Thyroid gland (tissue), 4 donors: ENCODE measurements around the gene STRIP1. TPM values are rescaled to one million over a fixed set of nuclear protein-coding genes. Genes with fewer than 3 reads are reported as not detected.

Experiments used
- DNase-seq, 2 donors: peaks; one replicate each; pipeline ENCODE4 v3.0.0-alpha.2; 2019
- H3K27ac ChIP-seq, 3 donors: fragments of 200-600 bp; sonication (generic); 1 replicate in 2 of 3; 2 replicates in 1 of 3; pipeline ENCODE4 v1.5.1; 2016 to 2019; ENCODE audit warnings: mild to moderate bottlenecking in 1 of 3, moderate library complexity in 1 of 3
- H3K27me3 ChIP-seq: fragments of 200-600 bp; sonication (generic); one replicate; pipeline ENCODE4 v1.5.1; 2019
- H3K36me3 ChIP-seq, 2 donors: fragments of 200-600 bp; sonication (generic); one replicate each; pipeline ENCODE4 v1.5.1; 2016 to 2019
- H3K4me1 ChIP-seq, 2 donors: fragments of 200-600 bp; sonication (generic); one replicate each; pipeline ENCODE4 v1.5.1; 2017 to 2019
- H3K4me3 ChIP-seq, 3 donors: fragments of 200-600 bp; sonication (generic); replicated peaks in 1 of 3; 1 replicate in 2 of 3; 2 replicates in 1 of 3; pipeline ENCODE4 v1.5.1; 2016; ENCODE audit warnings: mild to moderate bottlenecking in 1 of 3
- H3K9me3 ChIP-seq: fragments of 200-600 bp; sonication (generic); one replicate; pipeline ENCODE4 v1.5.1; 2017
- CTCF ChIP-seq, 6 experiments: fragments of 200-600 bp in 3 of 6; fragments of 450-650 bp in 3 of 6; sonication (generic) in 3 of 6; IDR thresholded peaks; one replicate each; pipeline ENCODE4 v1.5.1; 2016 to 2019; ENCODE audit warnings: antibody characterized with exemption in 6 of 6, mild to moderate bottlenecking in 2 of 6, inconsistent platforms in 1 of 6, moderate library complexity in 1 of 6
- POLR2A ChIP-seq, 2 donors: fragments of 450-650 bp; IDR thresholded peaks; one replicate each; pipeline ENCODE4 v1.6.1; 2017; ENCODE audit warnings: antibody characterized with exemption in 2 of 2, mild to moderate bottlenecking in 2 of 2, moderate library complexity in 1 of 2
- WGBS, 2 donors: methylation state at CpG; one replicate each; pipeline ENCODE4 v1.1.5; 2017; 5-methylcytosine and 5-hydroxymethylcytosine counted together
- intact Hi-C: fragments of 100-400 bp; cut with DNase I; formaldehyde crosslinking; loops from one replicate; pipeline ENCODE4 v1.15.1; 2023
- total RNA-seq, 4 donors: library from RNA; depleted of rRNA; stranded (reverse); fragments of >200 nt; gene quantifications; one replicate each; pipeline ENCODE4 v1.2.3, GENCODE V29; 2016

Gene STRIP1
- total RNA-seq, 4 donors from 2014 or later, result 36.2 to 63.4 (median 45.2) TPM

DNA sequence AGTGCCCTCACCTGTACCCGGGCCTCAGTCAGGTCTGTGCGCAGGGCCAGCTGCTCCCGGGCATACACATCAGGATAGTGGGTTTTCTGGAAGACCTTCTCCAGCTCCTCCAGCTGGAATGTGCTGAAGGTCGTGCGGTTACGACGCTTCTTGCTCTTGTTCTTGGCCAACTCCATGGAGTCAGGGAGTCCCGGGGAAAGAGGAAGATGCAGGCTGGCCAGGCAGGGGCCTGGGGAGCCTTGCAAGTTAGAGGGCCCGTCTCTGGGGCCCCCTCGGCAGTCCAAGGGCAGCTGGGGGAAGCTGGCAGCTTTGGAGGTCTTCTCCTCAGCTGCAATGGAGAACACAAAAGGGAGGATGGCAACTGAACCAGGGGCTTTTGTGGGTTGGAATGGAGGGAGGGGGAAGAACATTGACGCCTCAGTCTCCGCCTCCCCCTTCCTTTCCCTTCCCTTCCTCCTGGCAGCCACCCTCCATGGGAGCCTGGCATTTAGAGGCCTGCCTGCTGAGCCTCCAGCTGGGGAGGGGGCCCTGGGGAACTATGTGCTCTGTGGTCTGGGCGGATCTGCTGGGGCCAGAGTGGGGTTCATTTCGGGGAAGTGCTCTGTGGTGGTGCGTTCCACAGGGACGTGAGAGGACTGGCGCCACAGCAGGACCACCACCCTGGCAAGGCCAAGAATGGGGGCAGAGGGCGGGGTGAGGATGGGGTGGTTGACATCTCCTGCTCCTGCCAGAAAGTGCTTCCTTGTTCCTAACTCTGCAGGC, 30.3 kb downstream of the STRIP1 start:
- TF ChIP-seq CTCF (IDR thresholded peaks at IDR 0.05) (no peak), POLR2A (IDR thresholded peaks at IDR 0.05) (no peak)
- H3K4me1 ChIP-seq, result peaks cover 16 to 19% of the 10 kb centered on the region in 2 donors
- no peaks in the 10 kb centered on the region for H3K9me3 ChIP-seq
- WGBS, 2 donors, result 88 to 90% methylated on average over 10 to 14 of the region's 18 CpGs
- no peak overlapping the region for H3K27ac ChIP-seq
- H3K27me3 ChIP-seq, result peaks cover 25% of the 10 kb centered on the region
- intact Hi-C loops, result no loop called here
- DNase-seq, result no peak
- H3K36me3 ChIP-seq, result no peaks in the 10 kb centered on the region
- H3K4me3 ChIP-seq, result no peak overlapping the region

DNA sequence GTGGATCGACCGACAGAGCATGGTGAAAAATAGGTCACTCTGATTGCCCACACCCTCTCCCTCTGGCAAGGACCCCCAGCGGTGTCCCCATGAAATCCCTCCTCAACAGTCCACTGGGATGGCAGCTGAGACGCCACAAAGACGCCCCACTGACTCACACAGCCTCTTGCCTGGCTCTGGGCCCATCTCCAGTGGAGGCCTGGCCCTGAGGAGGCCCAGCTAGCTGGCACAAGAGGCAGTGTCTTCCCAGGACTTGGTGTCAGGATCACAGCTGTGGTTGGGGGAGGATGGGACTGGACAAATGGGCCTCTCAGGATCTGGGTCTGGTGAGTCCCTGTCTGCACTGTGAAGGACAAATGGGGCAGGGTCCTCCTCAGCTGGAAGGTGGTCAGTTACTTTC, 31.4 kb downstream of the STRIP1 start:
- intact Hi-C loops, result no loop called here
- H3K36me3 ChIP-seq, result no peaks in the 10 kb centered on the region
- no peak overlapping the region for H3K4me3 ChIP-seq
- H3K9me3 ChIP-seq, result no peaks in the 10 kb centered on the region
- WGBS, 2 donors, result 80 to 93% methylated on average over 2 to 3 of the region's 5 CpGs
- TF ChIP-seq POLR2A (IDR thresholded peaks at IDR 0.05), result no peak
- no peak for TF ChIP-seq CTCF (IDR thresholded peaks at IDR 0.05)
- no peak for DNase-seq
- peaks cover 32% of the 10 kb centered on the region for H3K27me3 ChIP-seq
- H3K4me1 ChIP-seq, result peaks cover 21 to 26% of the 10 kb centered on the region in 2 donors
- no peak overlapping the region for H3K27ac ChIP-seq

DNA sequence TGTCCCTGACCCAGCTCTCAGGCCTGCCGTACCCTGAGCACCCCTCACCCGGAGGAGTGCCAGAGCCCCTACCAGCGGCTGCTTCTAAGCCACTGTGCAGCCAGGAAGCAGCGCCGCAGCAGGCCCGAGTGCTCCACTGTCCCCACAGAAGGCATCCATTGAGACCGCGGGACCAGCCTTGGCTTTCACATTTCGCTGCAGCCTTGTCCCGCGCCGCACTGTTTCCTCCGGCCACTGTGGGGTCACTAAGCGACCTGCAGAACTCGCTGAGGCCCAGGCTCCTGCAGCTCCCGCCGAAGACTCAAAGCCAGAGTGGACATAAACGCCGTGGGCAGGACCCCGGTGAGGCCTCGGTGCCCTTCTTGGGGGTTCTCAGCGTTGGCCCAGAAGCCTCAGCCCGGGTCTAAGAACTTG, 33.1 kb downstream of the STRIP1 start:
- H3K27me3 ChIP-seq, result peaks cover 39% of the 10 kb centered on the region
- no peak for DNase-seq
- 53 to 71% methylated on average over 13 to 17 of the region's 23 CpGs for WGBS, 2 donors

DNA sequence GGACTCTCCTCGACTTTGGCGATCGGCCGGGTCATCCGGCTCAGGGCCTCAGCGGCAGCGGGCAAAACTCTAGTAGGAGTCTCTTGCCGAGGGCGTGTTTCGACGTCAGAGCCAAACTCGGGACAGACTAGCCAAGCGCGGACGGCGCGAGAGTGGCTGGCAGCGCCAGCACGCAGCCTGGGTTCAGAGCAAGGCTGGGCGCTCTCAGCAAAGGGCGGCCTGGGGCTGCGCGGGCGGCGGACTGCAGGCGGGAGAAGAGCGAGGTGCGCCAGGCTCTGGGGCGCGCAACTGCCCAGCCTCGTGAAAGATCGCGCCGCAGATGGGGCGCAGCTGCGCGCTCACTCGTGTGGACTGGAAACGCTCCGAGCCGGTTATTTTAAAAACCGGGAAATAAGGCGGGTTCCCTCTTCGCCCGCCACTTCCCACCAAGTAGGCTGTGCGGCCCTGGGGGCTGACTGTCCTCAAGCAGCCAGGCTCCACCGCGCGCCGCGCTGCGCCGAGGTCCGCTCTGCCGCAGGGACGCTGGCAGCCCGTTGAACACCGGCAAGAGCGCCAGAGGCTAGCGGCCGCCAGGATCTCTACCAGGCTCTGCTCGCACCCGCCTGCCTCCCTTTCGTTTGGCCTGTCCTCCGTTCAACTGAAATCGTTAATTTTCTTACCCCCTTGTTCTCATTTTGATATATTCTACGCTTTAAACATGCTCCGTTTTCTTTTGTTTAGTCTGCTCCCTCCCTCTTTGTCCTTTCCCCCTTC, 33.6 kb downstream of the STRIP1 start:
- peak; percentile 32 to 33 for DNase-seq
- WGBS, 2 donors, result 11 to 12% methylated on average over 39 to 41 of the region's 68 CpGs
- H3K4me3 ChIP-seq, result no peak overlapping the region
- TF ChIP-seq CTCF (IDR thresholded peaks at IDR 0.05) (no peak), POLR2A (IDR thresholded peaks at IDR 0.05) (no peak)
- peaks cover 39% of the 10 kb centered on the region for H3K27me3 ChIP-seq
- H3K9me3 ChIP-seq, result no peaks in the 10 kb centered on the region
- no peaks in the 10 kb centered on the region for H3K36me3 ChIP-seq
- H3K4me1 ChIP-seq, result peaks cover 21 to 26% of the 10 kb centered on the region in 2 donors
- intact Hi-C loops, result no loop called here
- H3K27ac ChIP-seq, result no peak overlapping the region

More for the DNA sequence above, 33.1 kb downstream of the STRIP1 start:
- no peaks in the 10 kb centered on the region for H3K9me3 ChIP-seq
- no peaks in the 10 kb centered on the region for H3K36me3 ChIP-seq
- no peak overlapping the region for H3K27ac ChIP-seq
- intact Hi-C loops, result no loop called here
- peaks cover 21 to 26% of the 10 kb centered on the region in 2 donors for H3K4me1 ChIP-seq
- no peak overlapping the region for H3K4me3 ChIP-seq
- TF ChIP-seq CTCF (IDR thresholded peaks at IDR 0.05), result no peak
